SK-N-SH (cell line): Measurements from ENCODE around the gene PRMT5. TPM values are rescaled to one million over a fixed set of nuclear protein-coding genes. Genes with fewer than 3 reads are reported as not detected.

Source experiments
- CTCF ChIA-PET: fragments of 300-600, 350-600 bp; formaldehyde crosslinking; extraction: SDS; loops from one replicate; lab custom pipeline; 2021; lab: Yijun Ruan, JAX
- POLR2A ChIA-PET: fragments of 350-600 bp; sonication (Branson Sonifier 250); formaldehyde crosslinking; extraction: SDS; loops from one replicate; lab custom pipeline; 2020; ENCODE audit warnings: antibody characterized with exemption, inconsistent platforms; lab: Yijun Ruan, JAX
- DNase-seq: peaks from one replicate; pipeline ENCODE4 v3.0.0; 2012
- H2AFZ ChIP-seq: fragments of 200-600 bp; sonication (generic); 2 replicates; pipeline ENCODE4 v1.8.1; 2016; ENCODE audit warnings: antibody characterized with exemption, mild to moderate bottlenecking, low read depth
- H3F3A ChIP-seq: fragments of 200-600 bp; sonication (generic); replicated peaks from 2 replicates; pipeline ENCODE3; 2016; ENCODE audit warnings: antibody characterized with exemption, mild to moderate bottlenecking; ENCODE audit not compliant: insufficient read depth
- H3K27ac ChIP-seq, 2 experiments: fragments of 200-500 bp in 1 of 2; fragments of 200-600 bp in 1 of 2; sonication (Bioruptor generic) in 1 of 2; sonication (generic), shearing (Covaris generic) in 1 of 2; 2 replicates each; pipeline versions ENCODE4 v1.5.1 to v1.6.1; 2014 to 2016; ENCODE audit warnings: low read depth in 2 of 2, inconsistent platforms in 1 of 2, low read length in 1 of 2, mild to moderate bottlenecking in 1 of 2, mixed read lengths in 1 of 2
- H3K27me3 ChIP-seq: fragments of 200-600 bp; sonication (generic), shearing (Covaris generic); 2 replicates; pipeline ENCODE4 v1.6.1; 2016; ENCODE audit warnings: mixed run types; ENCODE audit not compliant: insufficient read depth
- H3K36me3 ChIP-seq, 2 experiments: fragments of 200-500 bp in 1 of 2; fragments of 200-600 bp in 1 of 2; sonication (Bioruptor generic) in 1 of 2; sonication (generic) in 1 of 2; replicated peaks in 1 of 2; 2 replicates each; pipeline versions ENCODE3 to v1.5.1; 2014 to 2016; ENCODE audit warnings: low read length in 1 of 2, mild to moderate bottlenecking in 1 of 2; ENCODE audit not compliant: insufficient read depth in 2 of 2, control insufficient read depth in 1 of 2
- H3K4me1 ChIP-seq, 2 experiments: fragments of 200-500 bp in 1 of 2; fragments of 200-600 bp in 1 of 2; sonication (Bioruptor generic) in 1 of 2; sonication (generic), shearing (Covaris generic) in 1 of 2; 2 replicates each; pipeline versions ENCODE4 v1.5.1 to v1.6.1; 2014 to 2016; ENCODE audit warnings: low read depth in 1 of 2, low read length in 1 of 2, mixed run types in 1 of 2; ENCODE audit not compliant: insufficient read depth in 2 of 2, control insufficient read depth in 1 of 2
- H3K4me2 ChIP-seq: fragments of 200-600 bp; sonication (generic), shearing (Covaris generic); 2 replicates; pipeline ENCODE4 v1.6.1; 2017; ENCODE audit warnings: mixed run types
- H3K4me3 ChIP-seq, 2 experiments: fragments of 200-500 bp in 1 of 2; fragments of 200-600 bp in 1 of 2; sonication (Bioruptor generic) in 1 of 2; sonication (generic), shearing (Covaris generic) in 1 of 2; 2 replicates each; pipeline versions ENCODE4 v1.5.1 to v1.8.1; 2014 to 2016; ENCODE audit warnings: low read depth in 2 of 2, inconsistent platforms in 1 of 2, low read length in 1 of 2, mild to moderate bottlenecking in 1 of 2, mixed read lengths in 1 of 2, moderate library complexity in 1 of 2
- H3K79me2 ChIP-seq: fragments of 200-600 bp; sonication (generic); 2 replicates; pipeline ENCODE4 v1.8.1; 2017; ENCODE audit warnings: mild to moderate bottlenecking; ENCODE audit not compliant: insufficient read depth
- H3K9ac ChIP-seq: fragments of 200-600 bp; sonication (generic); 2 replicates; pipeline ENCODE4 v1.6.1; 2017; ENCODE audit warnings: mixed run types
- H3K9me2 ChIP-seq: fragments of 200-600 bp; sonication (generic); 2 replicates; pipeline ENCODE4 v1.6.1; 2017; ENCODE audit warnings: mixed run types
- H3K9me3 ChIP-seq: fragments of 200-600 bp; sonication (generic); 2 replicates; pipeline ENCODE4 v1.6.1; 2017; ENCODE audit warnings: mixed run types, mild to moderate bottlenecking, moderate library complexity
- H4K20me1 ChIP-seq: fragments of 200-600 bp; sonication (generic); 2 replicates; pipeline ENCODE4 v1.6.1; 2017; ENCODE audit warnings: mild to moderate bottlenecking, mixed run types; ENCODE audit not compliant: insufficient read depth
- ELF1 ChIP-seq: IDR thresholded peaks from 2 replicates; pipeline ENCODE4 v1.4.0; 2012
- EP300 ChIP-seq, 2 experiments: IDR thresholded peaks; 2 replicates each; pipeline versions ENCODE4 v1.4.0 to v1.6.1; 2012; ENCODE audit warnings: borderline replicate concordance in 1 of 2, low read depth in 1 of 2, low read length in 1 of 2
- FOXM1 ChIP-seq: IDR thresholded peaks from 2 replicates; pipeline ENCODE4 v1.4.0; 2012; ENCODE audit warnings: low read depth, mild to moderate bottlenecking
- MEF2A ChIP-seq: IDR thresholded peaks from 2 replicates; pipeline ENCODE4 v1.4.0; 2012; ENCODE audit warnings: low read depth, borderline replicate concordance
- MXI1 ChIP-seq: IDR thresholded peaks from 2 replicates; pipeline ENCODE4 v1.6.1; 2012; ENCODE audit warnings: mild to moderate bottlenecking, low read depth, low read length, improper control_type of control experiment
- NRF1 ChIP-seq: IDR thresholded peaks from 2 replicates; pipeline ENCODE4 v1.6.1; 2012; ENCODE audit warnings: low read depth, mild to moderate bottlenecking, low read length
- POLR2AphosphoS5 ChIP-seq: IDR thresholded peaks from 2 replicates; pipeline ENCODE4 v1.6.1; 2012; ENCODE audit warnings: low read depth, low read length
- RCOR1 ChIP-seq: fragments of 150-350 bp; IDR thresholded peaks from 2 replicates; pipeline ENCODE4 v1.6.1; 2017; ENCODE audit warnings: antibody characterized with exemption, low read length
- RXRA ChIP-seq: IDR thresholded peaks from 2 replicates; pipeline ENCODE4 v1.4.0; 2012; ENCODE audit warnings: low read depth, mild to moderate bottlenecking, borderline replicate concordance
- SIN3A ChIP-seq: IDR thresholded peaks from 2 replicates; pipeline ENCODE4 v1.6.1; 2012; ENCODE audit warnings: low read depth, mild to moderate bottlenecking, low read length, moderate library complexity, borderline replicate concordance
- TAF1 ChIP-seq: IDR thresholded peaks from 2 replicates; pipeline ENCODE4 v1.6.1; 2012; ENCODE audit warnings: low read depth, mild to moderate bottlenecking, low read length, moderate library complexity, borderline replicate concordance
- TCF12 ChIP-seq: IDR thresholded peaks from 2 replicates; pipeline ENCODE4 v1.4.0; 2012
- YY1 ChIP-seq: IDR thresholded peaks from 2 replicates; pipeline ENCODE4 v1.4.0; 2012; ENCODE audit warnings: low read depth, mild to moderate bottlenecking
- WGBS: methylation state at CpG from one replicate; pipeline ENCODE4 v1.1.6; 2017; ENCODE audit warnings: low lambda C conversion rate; 5-methylcytosine and 5-hydroxymethylcytosine counted together
- polyA plus RNA-seq, 3 experiments: library from polyadenylated mRNA; depleted of rRNA; stranded (reverse); fragments of >200 nt; gene quantifications; 2 replicates each; pipeline ENCODE4 v1.2.3, GENCODE V29; 2012
- TF ChIP-seq, protein P1 (sequence below): fragments of 150-350 bp; IDR thresholded peaks from 2 replicates; pipeline ENCODE4 v1.6.1; 2016; ENCODE audit warnings: mild to moderate bottlenecking, low read depth, low read length
- TF ChIP-seq, protein P2 (sequence below): fragments of 150-350 bp; IDR thresholded peaks from 2 replicates; pipeline ENCODE4 v1.6.1; 2017; ENCODE audit warnings: antibody characterized with exemption, low read length, low read depth, borderline replicate concordance
- TF ChIP-seq, protein P3 (sequence below): IDR thresholded peaks from 2 replicates; pipeline ENCODE4 v1.4.0; 2012; ENCODE audit warnings: low read depth, borderline replicate concordance
- TF ChIP-seq, protein P4 (sequence below): IDR thresholded peaks from 2 replicates; pipeline ENCODE4 v1.4.0; 2012; ENCODE audit warnings: low read depth, borderline replicate concordance
- TF ChIP-seq, protein P5 (sequence below): fragments of 200-600 bp; sonication (generic); IDR thresholded peaks from 2 replicates; pipeline ENCODE4 v1.6.1; 2017; ENCODE audit warnings: antibody characterized with exemption, mild to moderate bottlenecking, moderate library complexity
- TF ChIP-seq, protein P6 (sequence below): IDR thresholded peaks from 2 replicates; pipeline ENCODE4 v1.6.1; 2012; ENCODE audit warnings: mild to moderate bottlenecking, low read depth, low read length, moderate library complexity
- TF ChIP-seq, protein P7 (sequence below): IDR thresholded peaks from 2 replicates; pipeline ENCODE4 v1.4.0; 2012; ENCODE audit warnings: low read depth

Gene PRMT5
- polyA plus RNA-seq, 1 of the 3 experiments (the other 2 are of a cell fraction) = 132 TPM

DNA sequence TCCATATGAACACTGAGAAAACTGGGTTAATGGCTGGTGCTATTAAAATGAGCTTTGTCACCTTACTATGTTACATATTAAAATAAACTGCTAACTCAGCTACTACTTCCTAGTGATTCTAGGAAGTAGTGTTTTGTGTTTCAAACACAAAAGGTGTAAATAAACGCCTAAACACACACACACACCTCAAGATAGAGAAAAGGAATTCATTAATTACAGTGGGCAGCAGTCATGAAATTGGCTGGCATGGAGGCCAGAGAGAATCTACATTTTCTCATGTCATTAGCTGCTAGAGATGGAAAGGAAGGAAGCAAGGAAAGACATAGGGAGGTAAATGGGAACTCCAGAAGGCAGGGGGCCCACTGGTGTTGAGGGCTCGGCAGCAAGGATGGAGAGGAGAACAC, 787 bp upstream of the PRMT5 start:
- Histone ChIP-seq H3K4me3 (peak overlapping the region; percentile 49 to 64), H3K27me3 (no peaks in the 10 kb centered on the region), H3K9ac (peak overlapping the region; percentile 68), H3K36me3 (peaks cover 11 to 16% of the 10 kb centered on the region in 2 experiments), H2AFZ (peak overlapping the region; percentile 94), H3K79me2 (peaks cover 28% of the 10 kb centered on the region), H3K9me2 (no peaks in the 10 kb centered on the region), H3K27ac (peak overlapping the region; percentile 58 to 85), H3F3A (peaks cover 13% of the 10 kb centered on the region), H4K20me1 (no peaks in the 10 kb centered on the region), H3K4me1 (peaks cover 9 to 12% of the 10 kb centered on the region in 2 experiments; a peak in 2 of 4 replicates), H3K4me2 (peak overlapping the region; percentile 78), H3K9me3 (no peaks in the 10 kb centered on the region)
- DNase-seq = no peak
- TF ChIP-seq TAF1 = no peak
- TF ChIP-seq TCF12 = no peak
- TF ChIP-seq MEF2A = no peak
- TF ChIP-seq, protein P1, sequence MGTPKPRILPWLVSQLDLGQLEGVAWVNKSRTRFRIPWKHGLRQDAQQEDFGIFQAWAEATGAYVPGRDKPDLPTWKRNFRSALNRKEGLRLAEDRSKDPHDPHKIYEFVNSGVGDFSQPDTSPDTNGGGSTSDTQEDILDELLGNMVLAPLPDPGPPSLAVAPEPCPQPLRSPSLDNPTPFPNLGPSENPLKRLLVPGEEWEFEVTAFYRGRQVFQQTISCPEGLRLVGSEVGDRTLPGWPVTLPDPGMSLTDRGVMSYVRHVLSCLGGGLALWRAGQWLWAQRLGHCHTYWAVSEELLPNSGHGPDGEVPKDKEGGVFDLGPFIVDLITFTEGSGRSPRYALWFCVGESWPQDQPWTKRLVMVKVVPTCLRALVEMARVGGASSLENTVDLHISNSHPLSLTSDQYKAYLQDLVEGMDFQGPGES = no peak
- TF ChIP-seq, protein P2, sequence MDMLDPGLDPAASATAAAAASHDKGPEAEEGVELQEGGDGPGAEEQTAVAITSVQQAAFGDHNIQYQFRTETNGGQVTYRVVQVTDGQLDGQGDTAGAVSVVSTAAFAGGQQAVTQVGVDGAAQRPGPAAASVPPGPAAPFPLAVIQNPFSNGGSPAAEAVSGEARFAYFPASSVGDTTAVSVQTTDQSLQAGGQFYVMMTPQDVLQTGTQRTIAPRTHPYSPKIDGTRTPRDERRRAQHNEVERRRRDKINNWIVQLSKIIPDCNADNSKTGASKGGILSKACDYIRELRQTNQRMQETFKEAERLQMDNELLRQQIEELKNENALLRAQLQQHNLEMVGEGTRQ = no peak
- no peak for TF ChIP-seq RCOR1
- no peak for TF ChIP-seq EP300 (IDR thresholded peaks at IDR 0.05; ENCODE audit: borderline replicate concordance in 1 of 2, low read depth in 1 of 2, low read length in 1 of 2)
- no peak for TF ChIP-seq RXRA
- no peak for TF ChIP-seq FOXM1
- TF ChIP-seq MXI1 = no peak
- no peak for TF ChIP-seq NRF1
- TF ChIP-seq, protein P3, sequence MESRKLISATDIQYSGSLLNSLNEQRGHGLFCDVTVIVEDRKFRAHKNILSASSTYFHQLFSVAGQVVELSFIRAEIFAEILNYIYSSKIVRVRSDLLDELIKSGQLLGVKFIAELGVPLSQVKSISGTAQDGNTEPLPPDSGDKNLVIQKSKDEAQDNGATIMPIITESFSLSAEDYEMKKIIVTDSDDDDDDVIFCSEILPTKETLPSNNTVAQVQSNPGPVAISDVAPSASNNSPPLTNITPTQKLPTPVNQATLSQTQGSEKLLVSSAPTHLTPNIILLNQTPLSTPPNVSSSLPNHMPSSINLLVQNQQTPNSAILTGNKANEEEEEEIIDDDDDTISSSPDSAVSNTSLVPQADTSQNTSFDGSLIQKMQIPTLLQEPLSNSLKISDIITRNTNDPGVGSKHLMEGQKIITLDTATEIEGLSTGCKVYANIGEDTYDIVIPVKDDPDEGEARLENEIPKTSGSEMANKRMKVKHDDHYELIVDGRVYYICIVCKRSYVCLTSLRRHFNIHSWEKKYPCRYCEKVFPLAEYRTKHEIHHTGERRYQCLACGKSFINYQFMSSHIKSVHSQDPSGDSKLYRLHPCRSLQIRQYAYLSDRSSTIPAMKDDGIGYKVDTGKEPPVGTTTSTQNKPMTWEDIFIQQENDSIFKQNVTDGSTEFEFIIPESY = no peak
- TF ChIP-seq ELF1 = no peak
- TF ChIP-seq, protein P4, sequence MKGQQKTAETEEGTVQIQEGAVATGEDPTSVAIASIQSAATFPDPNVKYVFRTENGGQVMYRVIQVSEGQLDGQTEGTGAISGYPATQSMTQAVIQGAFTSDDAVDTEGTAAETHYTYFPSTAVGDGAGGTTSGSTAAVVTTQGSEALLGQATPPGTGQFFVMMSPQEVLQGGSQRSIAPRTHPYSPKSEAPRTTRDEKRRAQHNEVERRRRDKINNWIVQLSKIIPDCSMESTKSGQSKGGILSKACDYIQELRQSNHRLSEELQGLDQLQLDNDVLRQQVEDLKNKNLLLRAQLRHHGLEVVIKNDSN = no peak
- TF ChIP-seq, protein P5, sequence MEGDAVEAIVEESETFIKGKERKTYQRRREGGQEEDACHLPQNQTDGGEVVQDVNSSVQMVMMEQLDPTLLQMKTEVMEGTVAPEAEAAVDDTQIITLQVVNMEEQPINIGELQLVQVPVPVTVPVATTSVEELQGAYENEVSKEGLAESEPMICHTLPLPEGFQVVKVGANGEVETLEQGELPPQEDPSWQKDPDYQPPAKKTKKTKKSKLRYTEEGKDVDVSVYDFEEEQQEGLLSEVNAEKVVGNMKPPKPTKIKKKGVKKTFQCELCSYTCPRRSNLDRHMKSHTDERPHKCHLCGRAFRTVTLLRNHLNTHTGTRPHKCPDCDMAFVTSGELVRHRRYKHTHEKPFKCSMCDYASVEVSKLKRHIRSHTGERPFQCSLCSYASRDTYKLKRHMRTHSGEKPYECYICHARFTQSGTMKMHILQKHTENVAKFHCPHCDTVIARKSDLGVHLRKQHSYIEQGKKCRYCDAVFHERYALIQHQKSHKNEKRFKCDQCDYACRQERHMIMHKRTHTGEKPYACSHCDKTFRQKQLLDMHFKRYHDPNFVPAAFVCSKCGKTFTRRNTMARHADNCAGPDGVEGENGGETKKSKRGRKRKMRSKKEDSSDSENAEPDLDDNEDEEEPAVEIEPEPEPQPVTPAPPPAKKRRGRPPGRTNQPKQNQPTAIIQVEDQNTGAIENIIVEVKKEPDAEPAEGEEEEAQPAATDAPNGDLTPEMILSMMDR = no peak
- no peak for TF ChIP-seq SIN3A
- TF ChIP-seq, protein P6, sequence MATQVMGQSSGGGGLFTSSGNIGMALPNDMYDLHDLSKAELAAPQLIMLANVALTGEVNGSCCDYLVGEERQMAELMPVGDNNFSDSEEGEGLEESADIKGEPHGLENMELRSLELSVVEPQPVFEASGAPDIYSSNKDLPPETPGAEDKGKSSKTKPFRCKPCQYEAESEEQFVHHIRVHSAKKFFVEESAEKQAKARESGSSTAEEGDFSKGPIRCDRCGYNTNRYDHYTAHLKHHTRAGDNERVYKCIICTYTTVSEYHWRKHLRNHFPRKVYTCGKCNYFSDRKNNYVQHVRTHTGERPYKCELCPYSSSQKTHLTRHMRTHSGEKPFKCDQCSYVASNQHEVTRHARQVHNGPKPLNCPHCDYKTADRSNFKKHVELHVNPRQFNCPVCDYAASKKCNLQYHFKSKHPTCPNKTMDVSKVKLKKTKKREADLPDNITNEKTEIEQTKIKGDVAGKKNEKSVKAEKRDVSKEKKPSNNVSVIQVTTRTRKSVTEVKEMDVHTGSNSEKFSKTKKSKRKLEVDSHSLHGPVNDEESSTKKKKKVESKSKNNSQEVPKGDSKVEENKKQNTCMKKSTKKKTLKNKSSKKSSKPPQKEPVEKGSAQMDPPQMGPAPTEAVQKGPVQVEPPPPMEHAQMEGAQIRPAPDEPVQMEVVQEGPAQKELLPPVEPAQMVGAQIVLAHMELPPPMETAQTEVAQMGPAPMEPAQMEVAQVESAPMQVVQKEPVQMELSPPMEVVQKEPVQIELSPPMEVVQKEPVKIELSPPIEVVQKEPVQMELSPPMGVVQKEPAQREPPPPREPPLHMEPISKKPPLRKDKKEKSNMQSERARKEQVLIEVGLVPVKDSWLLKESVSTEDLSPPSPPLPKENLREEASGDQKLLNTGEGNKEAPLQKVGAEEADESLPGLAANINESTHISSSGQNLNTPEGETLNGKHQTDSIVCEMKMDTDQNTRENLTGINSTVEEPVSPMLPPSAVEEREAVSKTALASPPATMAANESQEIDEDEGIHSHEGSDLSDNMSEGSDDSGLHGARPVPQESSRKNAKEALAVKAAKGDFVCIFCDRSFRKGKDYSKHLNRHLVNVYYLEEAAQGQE = no peak
- TF ChIP-seq POLR2AphosphoS5 = no peak
- no peak for TF ChIP-seq YY1
- TF ChIP-seq, protein P7, sequence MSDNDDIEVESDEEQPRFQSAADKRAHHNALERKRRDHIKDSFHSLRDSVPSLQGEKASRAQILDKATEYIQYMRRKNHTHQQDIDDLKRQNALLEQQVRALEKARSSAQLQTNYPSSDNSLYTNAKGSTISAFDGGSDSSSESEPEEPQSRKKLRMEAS = no peak
- WGBS = 0% methylated on average over 2 of the region's 2 CpGs
- ChIA-PET CTCF (interaction anchor here (0.6 to 3.7 kb wide), 38 partner anchors 8 to 152 kb away, joined by 3 to 36 read pairs (median 7); partner anchors contain the start of genes AJUBA, CDH24, HAUS4 and LRP10), POLR2A (interaction anchor here (1.1 to 1.6 kb wide), 4 partner anchors 12 to 81 kb away, joined by 3 to 15 read pairs (median 4); partner anchors contain the start of genes HAUS4 and RBM23)
